GM12892 (cell line): ENCODE results near the gene METTL25B.

Source experiments
- POLR2AphosphoS5 ChIP-seq: IDR thresholded peaks from 2 replicates; pipeline ENCODE4 v1.6.1; 2011; ENCODE audit warnings: low read depth, low read length, control low read depth
- TAF1 ChIP-seq: IDR thresholded peaks from 2 replicates; pipeline ENCODE4 v1.6.1; 2011; ENCODE audit warnings: low read depth, mild to moderate bottlenecking, control low read depth, low read length, borderline replicate concordance

GRCh38 chr1:156733989-156734584 is 5.8 kb downstream of the METTL25B start:
- TF ChIP-seq POLR2AphosphoS5, result no peak
- no peak for TF ChIP-seq TAF1
